Measurements from ENCODE around the gene WFS1.

The WFS1 gene

GRCh38 chr4:6337331-6337935 lies 67.8 kb downstream of the WFS1 start:
- no peak for TF ChIP-seq CTCF (IDR thresholded peaks at IDR 0.05; ENCODE audit: poor library complexity, severe bottlenecking)
- Histone ChIP-seq H3K27ac (ENCODE audit: poor library complexity, severe bottlenecking) (no peak overlapping the region), H3K4me1 (ENCODE audit: insufficient read depth, poor library complexity, severe bottlenecking) (no peaks in the 10 kb centered on the region), H3K4me3 (ENCODE audit: severe bottlenecking) (no peak overlapping the region), H3K9me3 (ENCODE audit: severe bottlenecking) (no peaks in the 10 kb centered on the region), H3K36me3 (ENCODE audit: low read depth) (no peaks in the 10 kb centered on the region), H3K27me3 (ENCODE audit: insufficient read depth, poor library complexity, severe bottlenecking) (peaks cover 4% of the 10 kb centered on the region)
- ATAC-seq (ENCODE audit: low read depth) (no peak), DNase-seq (ENCODE audit: low spot score) (no peak)

- ATAC-seq (ENCODE audit: low read depth) (no peak), DNase-seq (ENCODE audit: low spot score) (no peak)
- Histone ChIP-seq H3K36me3 (ENCODE audit: low read depth) (no peaks in the 10 kb centered on the region), H3K27ac (ENCODE audit: poor library complexity, severe bottlenecking) (no peak overlapping the region), H3K27me3 (ENCODE audit: insufficient read depth, poor library complexity, severe bottlenecking) (peaks cover 4% of the 10 kb centered on the region), H3K4me1 (ENCODE audit: insufficient read depth, poor library complexity, severe bottlenecking) (peaks cover 1% of the 10 kb centered on the region), H3K4me3 (ENCODE audit: severe bottlenecking) (no peak overlapping the region), H3K9me3 (ENCODE audit: severe bottlenecking) (no peaks in the 10 kb centered on the region)
- TF ChIP-seq CTCF (IDR thresholded peaks at IDR 0.05; ENCODE audit: poor library complexity, severe bottlenecking), result no peak
Observed at GRCh38 chr4:6338175-6338950, 68.7 kb downstream of the WFS1 start.

GRCh38 chr4:6338951-6339817 lies 69.5 kb downstream of the WFS1 start:
- peaks cover 4% of the 10 kb centered on the region for H3K27me3 ChIP-seq (ENCODE audit: insufficient read depth, poor library complexity, severe bottlenecking)
- no peak overlapping the region for H3K27ac ChIP-seq (ENCODE audit: poor library complexity, severe bottlenecking)
- peaks cover 9% of the 10 kb centered on the region for H3K4me1 ChIP-seq (ENCODE audit: insufficient read depth, poor library complexity, severe bottlenecking)
- TF ChIP-seq CTCF (IDR thresholded peaks at IDR 0.05; ENCODE audit: poor library complexity, severe bottlenecking), result no peak
- DNase-seq (ENCODE audit: low spot score), result no peak
- H3K36me3 ChIP-seq (ENCODE audit: low read depth), result no peaks in the 10 kb centered on the region
- no peak overlapping the region for H3K4me3 ChIP-seq (ENCODE audit: severe bottlenecking)
- H3K9me3 ChIP-seq (ENCODE audit: severe bottlenecking), result no peaks in the 10 kb centered on the region
- no peak for ATAC-seq (ENCODE audit: low read depth)

- Histone ChIP-seq H3K4me3 (ENCODE audit: severe bottlenecking) (no peak overlapping the region), H3K27me3 (ENCODE audit: insufficient read depth, poor library complexity, severe bottlenecking) (peaks cover 4% of the 10 kb centered on the region), H3K27ac (ENCODE audit: poor library complexity, severe bottlenecking) (no peak overlapping the region)
Observed at GRCh38 chr4:6339818-6340445, 70.3 kb downstream of the WFS1 start.

More at GRCh38 chr4:6339818-6340445, 70.3 kb downstream of the WFS1 start:
- Histone ChIP-seq H3K4me1 (ENCODE audit: insufficient read depth, poor library complexity, severe bottlenecking) (peaks cover 14% of the 10 kb centered on the region), H3K9me3 (ENCODE audit: severe bottlenecking) (no peaks in the 10 kb centered on the region), H3K36me3 (ENCODE audit: low read depth) (no peaks in the 10 kb centered on the region)
- no peak for TF ChIP-seq CTCF (IDR thresholded peaks at IDR 0.05; ENCODE audit: poor library complexity, severe bottlenecking)
- ATAC-seq (ENCODE audit: low read depth), result no peak
- no peak for DNase-seq (ENCODE audit: low spot score)

Data from RWPE2 (cell line).